Right ventricle myocardium inferior (tissue), 1 donor: ENCODE measurements around the gene RCC1. TPM values are rescaled to one million over a fixed set of nuclear protein-coding genes. Genes with fewer than 3 reads are reported as not detected.
"Not testable (repeated sequence)": the region's sequence is repeated elsewhere in the genome, so short reads cannot be mapped to it uniquely, and the experiment has no call there.

Source experiments
- ATAC-seq: fragments of 200-7000 bp; cut with Tn5 transposase; one replicate; pipeline ENCODE4 v1.9.1; 2020; ENCODE audit warnings: mild to moderate bottlenecking, moderate library complexity
- DNase-seq: peaks from one replicate; pipeline ENCODE4 v3.0.0; 2021; ENCODE audit errors: missing footprints
- intact Hi-C: fragments of 100-400 bp; cut with DNase I; formaldehyde crosslinking; loops from one replicate; pipeline ENCODE4 v1.11.0; 2022
- total RNA-seq: library from RNA; stranded (reverse); fragmentation: NEBNext Ultra II Directional; extraction: Animal tissue kit (Norgen Biotek cat#: 25700); gene quantifications from one replicate; pipeline ENCODE4 v1.2.1, GENCODE V29; 2021
- donor health status: DM: no; HTN: yes; CAD: no; lungs with severe emphysema.

The RCC1 gene
- total RNA-seq, 1 donor from 2014 or later: 8.5 TPM

- no peak for ATAC-seq
- intact Hi-C loops: no loop called here
Measured at GRCh38 chr1:28577738-28578536, 72.1 kb downstream of the RCC1 start.

GRCh38 chr1:28578696-28579218, 72.9 kb downstream of the RCC1 start:
- ATAC-seq (no peak), DNase-seq (no peak)
- intact Hi-C loops: no loop called here

More at GRCh38 chr1:28577738-28578536, 72.1 kb downstream of the RCC1 start:
- DNase-seq: no peak

GRCh38 chr1:28579401-28579800, 73.6 kb downstream of the RCC1 start:
- intact Hi-C loops: no loop called here
- no peak for ATAC-seq
- DNase-seq: no peak

- no peak for DNase-seq
- peak; percentile 24 for ATAC-seq
- intact Hi-C loops: loop anchor here (2.0 kb wide), 2 partner anchors 28 to 62 kb away; partner anchors contain the start of genes TAF12 and TRNAU1AP
Measured at GRCh38 chr1:28580722-28581530, 75.1 kb downstream of the RCC1 start.

- DNase-seq: peak; percentile 99
- intact Hi-C loops: loop anchor here (2.0 kb wide), 2 partner anchors 29 to 61 kb away; partner anchors contain the start of genes TAF12 and TRNAU1AP
Measured at GRCh38 chr1:28581531-28582247, 75.8 kb downstream of the RCC1 start.

GRCh38 chr1:28582248-28582615, 76.4 kb downstream of the RCC1 start:
- intact Hi-C loops: no loop called here
- DNase-seq: no peak
- ATAC-seq: peak; percentile 8

More at GRCh38 chr1:28581531-28582247, 75.8 kb downstream of the RCC1 start:
- ATAC-seq: peak; percentile 99

- DNase-seq, ATAC-seq, intact Hi-C loops: not testable (repeated sequence)
Measured at GRCh38 chr1:28586585-28587391, 80.9 kb downstream of the RCC1 start.

Other genes with a start within 250 kb of the RCC1 start
- 2.9 TPM for gene SESN2, start 246.5 kb upstream of the RCC1 start, total RNA-seq
- 10.6 TPM for gene MED18, start 177.0 kb upstream of the RCC1 start, total RNA-seq
- 18.1 TPM for gene PHACTR4, start 136.3 kb upstream of the RCC1 start, total RNA-seq
- gene TRNAU1AP, start 47.0 kb downstream of the RCC1 start, total RNA-seq: 15.9 TPM
- 1.6 TPM for gene RAB42, start 86.2 kb downstream of the RCC1 start, total RNA-seq
- gene TAF12, start 137.0 kb downstream of the RCC1 start, total RNA-seq: 27.7 TPM
- not detected for gene RNU11, start 142.6 kb downstream of the RCC1 start, total RNA-seq
- 6.5 TPM for gene GMEB1, start 162.7 kb downstream of the RCC1 start, total RNA-seq
- gene YTHDF2, start 230.9 kb downstream of the RCC1 start, total RNA-seq: 37.9 TPM